Progenitor cell of endocrine pancreas (in vitro differentiated cells): ENCODE measurements around the gene RELA. TPM values are rescaled to one million over a fixed set of nuclear protein-coding genes. Genes with fewer than 3 reads are reported as not detected.
A peak's percentile ranks its signal among the peaks of the same experiment; 100 is the strongest.

ENCODE experiments used
- DNase-seq: peaks from one replicate; pipeline ENCODE4 v3.0.0; 2021; ENCODE audit warnings: low spot score; ENCODE audit not compliant: unreplicated experiment
- H3K27ac Mint-ChIP-seq: 2 replicates; pipeline ENCODE4 v1.8.0; 2021; ENCODE audit warnings: mild to moderate bottlenecking, moderate library complexity, mixed read lengths
- H3K27me3 Mint-ChIP-seq: 2 replicates; pipeline ENCODE4 v1.8.0; 2021; ENCODE audit warnings: mixed read lengths
- H3K36me3 Mint-ChIP-seq: 2 replicates; pipeline ENCODE4 v1.8.0; 2022; ENCODE audit warnings: mixed read lengths; ENCODE audit not compliant: insufficient read depth
- H3K4me1 Mint-ChIP-seq: 2 replicates; pipeline ENCODE4 v1.8.0; 2021; ENCODE audit warnings: low read depth, mixed read lengths
- H3K4me3 Mint-ChIP-seq: 2 replicates; pipeline ENCODE4 v1.8.0; 2021; ENCODE audit warnings: low read depth, mild to moderate bottlenecking, moderate library complexity, mixed read lengths
- H3K9me3 Mint-ChIP-seq: 2 replicates; pipeline ENCODE4 v1.8.0; 2021; ENCODE audit warnings: low read depth, mixed read lengths
- total RNA-seq: library from RNA; stranded (reverse); gene quantifications from 2 replicates; pipeline ENCODE4 v1.2.1, GENCODE V29; 2021
- TF ChIP-seq, protein P1 (sequence below): fragments of 200-600 bp; sonication (generic); IDR thresholded peaks from one replicate; pipeline ENCODE4 v1.5.0; 2021; ENCODE audit warnings: antibody characterized with exemption, mild to moderate bottlenecking; ENCODE audit not compliant: unreplicated experiment

Gene RELA
- total RNA-seq, 1 donor from 2014 or later: 54.5 TPM

DNA sequence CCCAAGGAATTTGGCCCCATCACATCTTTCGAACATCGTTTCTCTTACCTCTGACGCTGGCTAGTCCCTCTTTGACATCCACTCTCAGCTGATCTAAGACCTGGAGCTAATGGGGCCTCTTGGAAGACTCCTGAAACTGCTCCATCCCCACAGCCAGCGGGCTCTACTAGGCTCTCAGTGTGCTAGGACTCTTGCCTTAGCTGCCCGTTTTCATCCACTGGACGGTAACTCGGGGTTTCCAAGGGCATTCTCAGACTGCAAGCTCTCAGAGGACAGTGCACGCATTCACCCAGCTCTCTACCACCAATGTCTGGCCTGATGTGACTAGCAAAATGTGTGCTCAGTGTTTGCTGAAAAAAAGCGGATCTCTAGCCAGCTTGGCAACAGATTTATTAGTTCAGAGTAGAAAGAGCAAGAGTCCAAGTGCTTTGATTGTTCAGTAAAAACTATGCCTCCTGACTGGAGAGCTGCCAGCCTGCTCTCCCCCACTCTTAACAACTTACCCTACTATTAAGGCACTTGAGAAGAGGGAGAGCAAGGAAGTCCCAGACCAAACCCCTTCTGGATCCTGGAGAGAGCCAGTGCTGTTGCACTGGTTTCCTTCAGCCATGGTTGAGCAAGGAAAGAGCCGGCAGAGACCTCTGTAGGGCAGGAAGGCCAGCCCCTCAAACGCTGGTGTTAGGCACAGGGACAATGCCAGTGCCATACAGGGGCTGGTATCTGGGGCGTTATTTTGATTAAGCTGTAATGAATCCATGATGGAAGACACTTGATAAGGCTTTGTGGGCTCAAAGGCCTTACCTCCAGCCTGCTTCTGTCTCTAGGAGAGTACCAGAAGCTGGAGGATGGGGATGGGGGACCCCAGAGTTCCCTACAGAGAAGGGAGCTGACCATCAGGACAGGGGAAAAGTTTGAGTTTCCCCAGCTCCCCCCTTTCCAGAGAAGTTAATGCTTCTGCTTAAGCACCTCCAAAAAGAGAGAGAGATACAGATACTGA, 9.2 kb downstream of the RELA start:
- peak overlapping the region; percentile 99 for H3K27ac Mint-ChIP-seq
- TF ChIP-seq, protein P1, sequence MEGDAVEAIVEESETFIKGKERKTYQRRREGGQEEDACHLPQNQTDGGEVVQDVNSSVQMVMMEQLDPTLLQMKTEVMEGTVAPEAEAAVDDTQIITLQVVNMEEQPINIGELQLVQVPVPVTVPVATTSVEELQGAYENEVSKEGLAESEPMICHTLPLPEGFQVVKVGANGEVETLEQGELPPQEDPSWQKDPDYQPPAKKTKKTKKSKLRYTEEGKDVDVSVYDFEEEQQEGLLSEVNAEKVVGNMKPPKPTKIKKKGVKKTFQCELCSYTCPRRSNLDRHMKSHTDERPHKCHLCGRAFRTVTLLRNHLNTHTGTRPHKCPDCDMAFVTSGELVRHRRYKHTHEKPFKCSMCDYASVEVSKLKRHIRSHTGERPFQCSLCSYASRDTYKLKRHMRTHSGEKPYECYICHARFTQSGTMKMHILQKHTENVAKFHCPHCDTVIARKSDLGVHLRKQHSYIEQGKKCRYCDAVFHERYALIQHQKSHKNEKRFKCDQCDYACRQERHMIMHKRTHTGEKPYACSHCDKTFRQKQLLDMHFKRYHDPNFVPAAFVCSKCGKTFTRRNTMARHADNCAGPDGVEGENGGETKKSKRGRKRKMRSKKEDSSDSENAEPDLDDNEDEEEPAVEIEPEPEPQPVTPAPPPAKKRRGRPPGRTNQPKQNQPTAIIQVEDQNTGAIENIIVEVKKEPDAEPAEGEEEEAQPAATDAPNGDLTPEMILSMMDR: no peak
- H3K9me3 Mint-ChIP-seq: no peaks in the 10 kb centered on the region
- DNase-seq: no peak
- H3K4me3 Mint-ChIP-seq: peak overlapping the region; percentile 79
- H3K36me3 Mint-ChIP-seq: peaks cover 18% of the 10 kb centered on the region
- peaks cover 15% of the 10 kb centered on the region for H3K4me1 Mint-ChIP-seq
- H3K27me3 Mint-ChIP-seq: no peaks in the 10 kb centered on the region

DNA sequence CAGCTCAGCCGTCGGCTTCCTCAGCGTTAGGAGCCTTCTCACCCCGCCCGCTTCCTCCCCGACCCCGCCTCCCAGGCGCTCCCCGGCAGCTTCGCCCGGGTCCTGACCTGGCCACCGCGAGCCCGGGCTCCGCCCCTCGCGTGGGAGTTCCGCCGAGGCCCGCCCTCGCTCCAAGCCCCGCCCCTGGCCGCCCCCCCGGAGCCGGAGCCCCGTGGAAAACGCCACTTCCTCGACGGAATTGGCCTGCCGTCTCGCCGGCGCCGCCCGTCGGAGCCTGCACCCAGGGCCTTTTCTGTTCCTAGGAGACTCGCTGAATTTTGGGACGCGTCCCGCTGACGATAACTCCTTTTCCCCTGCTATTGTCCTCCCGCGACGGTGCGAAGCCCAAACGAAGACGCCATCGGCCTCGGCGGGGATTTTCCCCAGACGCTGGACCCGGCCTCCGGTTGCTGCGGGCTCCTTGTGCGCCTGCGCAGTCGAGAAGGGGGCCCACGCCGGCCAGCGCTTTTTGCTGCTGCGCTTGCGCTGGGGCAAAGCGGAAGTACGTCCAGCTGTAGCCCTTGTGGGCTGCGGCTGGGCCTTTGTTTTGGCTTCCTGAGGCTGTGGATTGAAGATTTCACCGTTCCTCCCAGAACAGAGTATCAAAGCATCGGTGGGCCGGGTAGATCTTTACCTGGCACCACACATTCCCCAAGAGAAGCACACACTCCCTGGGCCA, 10.0 kb downstream of the RELA start:
- TF ChIP-seq, protein P1: no peak
- Mint-ChIP-seq H3K36me3 (peaks cover 18% of the 10 kb centered on the region), H3K27me3 (peaks cover 6% of the 10 kb centered on the region), H3K4me1 (peaks cover 15% of the 10 kb centered on the region), H3K27ac (peak overlapping the region; percentile 99), H3K9me3 (no peaks in the 10 kb centered on the region), H3K4me3 (peak overlapping the region; percentile 79)
- peak; percentile 84 for DNase-seq

GRCh38 chr11:65651589-65652510, 10.9 kb downstream of the RELA start:
- no peak for DNase-seq
- peak overlapping the region; percentile 73 for H3K4me3 Mint-ChIP-seq
- TF ChIP-seq, protein P1: no peak
- H3K4me1 Mint-ChIP-seq: peaks cover 15% of the 10 kb centered on the region
- no peaks in the 10 kb centered on the region for H3K9me3 Mint-ChIP-seq
- peaks cover 8% of the 10 kb centered on the region for H3K27me3 Mint-ChIP-seq
- peak overlapping the region; percentile 44 for H3K27ac Mint-ChIP-seq
- H3K36me3 Mint-ChIP-seq: peaks cover 14% of the 10 kb centered on the region

DNA sequence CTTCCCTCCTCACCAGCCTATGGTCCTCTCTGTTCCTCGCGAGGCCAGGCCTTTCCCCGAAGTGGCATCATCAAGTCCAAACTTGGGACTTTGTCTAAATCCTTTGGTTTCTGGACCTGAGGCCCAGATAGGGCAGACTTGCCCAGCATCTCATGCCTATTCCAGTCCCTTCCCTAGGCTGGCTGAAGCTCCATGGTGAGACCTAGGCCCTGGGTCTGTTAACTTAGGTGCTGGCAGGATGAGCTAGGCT, 11.5 kb downstream of the RELA start:
- H3K27me3 Mint-ChIP-seq: peaks cover 8% of the 10 kb centered on the region
- H3K4me1 Mint-ChIP-seq: peaks cover 15% of the 10 kb centered on the region
- H3K4me3 Mint-ChIP-seq: no peak overlapping the region
- TF ChIP-seq, protein P1: no peak
- H3K27ac Mint-ChIP-seq: no peak overlapping the region
- H3K9me3 Mint-ChIP-seq: no peaks in the 10 kb centered on the region
- no peak for DNase-seq
- peaks cover 11% of the 10 kb centered on the region for H3K36me3 Mint-ChIP-seq
